Right lobe of liver (tissue), 6 donors: ENCODE data around the gene GABRR1. TPM values are rescaled to one million over a fixed set of nuclear protein-coding genes. Genes with fewer than 3 reads are reported as not detected.
"Not testable (repeated sequence)": the region's sequence is repeated elsewhere in the genome, so short reads cannot be mapped to it uniquely, and the experiment has no call there.

ENCODE experiments used
- ATAC-seq, 4 donors: fragments of 200-7000 bp; cut with Tn5 transposase; one replicate each; pipeline ENCODE4 v1.9.1; 2020; ENCODE audit warnings: mild to moderate bottlenecking in 4 of 4, moderate library complexity in 4 of 4
- DNase-seq, 3 donors: peaks; one replicate each; pipeline ENCODE4 v3.0.0-alpha.2; 2020
- H3K27ac ChIP-seq, 3 donors: fragments of 200-600 bp; one replicate each; pipeline ENCODE4 v1.8.0; 2022
- H3K27me3 ChIP-seq, 2 donors: fragments of 200-600 bp; one replicate each; pipeline ENCODE4 v1.8.0; 2022
- H3K36me3 ChIP-seq, 4 donors: fragments of 200-600 bp; sonication (generic) in 1 of 4; one replicate each; pipeline versions ENCODE4 v1.5.1 to v1.8.0; 2017 to 2022; ENCODE audit warnings: control low read depth in 1 of 4
- H3K4me1 ChIP-seq, 4 donors: fragments of 200-600 bp; sonication (generic) in 1 of 4; one replicate each; pipeline versions ENCODE4 v1.5.1 to v1.8.0; 2017 to 2022; ENCODE audit warnings: control low read depth in 1 of 4
- H3K4me3 ChIP-seq, 3 donors: fragments of 200-600 bp; one replicate each; pipeline ENCODE4 v1.8.0; 2022
- H3K9me3 ChIP-seq, 4 donors: fragments of 200-600 bp; sonication (generic) in 1 of 4; one replicate each; pipeline versions ENCODE4 v1.5.1 to v1.8.0; 2017 to 2022; ENCODE audit warnings: control low read depth in 1 of 4
- POLR2A ChIP-seq: fragments of 450-650 bp; IDR thresholded peaks from one replicate; pipeline ENCODE4 v1.6.1; 2017; ENCODE audit warnings: antibody characterized with exemption, mild to moderate bottlenecking
- WGBS: methylation state at CpG from one replicate; pipeline ENCODE4 v1.1.6; 2018; ENCODE audit warnings: low coverage, low lambda C conversion rate; ENCODE audit not compliant: insufficient coverage; ENCODE audit errors: missing lambda C conversion rate; 5-methylcytosine and 5-hydroxymethylcytosine counted together
- intact Hi-C, 2 donors: fragments of 100-400 bp; cut with DNase I; formaldehyde crosslinking; loops; one replicate each; pipeline versions ENCODE4 v1.11.2 to v1.14.1; 2022
- total RNA-seq, 6 experiments: library from RNA; depleted of rRNA in 2 of 6; stranded (reverse); fragments of >200 nt in 2 of 6; fragmentation: NEBNext Ultra II Directional in 3 of 6; extraction: Animal tissue kit (Norgen Biotek cat#: 25700) in 3 of 6; gene quantifications; one replicate each; pipeline versions ENCODE4 v1.1.0 to v1.2.4, GENCODE V29; 2016 to 2023
- TF ChIP-seq, protein P1 (sequence below), 4 donors: fragments of 200-600 bp in 3 of 4; fragments of 450-650 bp in 1 of 4; IDR thresholded peaks; one replicate each; pipeline versions ENCODE4 v1.5.1 to v1.8.0; 2016 to 2022; ENCODE audit warnings: antibody characterized with exemption in 4 of 4, mild to moderate bottlenecking in 2 of 4
- donor health status: DM: no; HTN: yes; CAD: no.
- donor health status: DM: no; HTN: no; CAD: no.
- donor health status: DM: no; HTN: no; CAD: no.
- donor health status: DM: no; HTN: yes; CAD: no.
- donor health status: DM: no; HTN: yes; CAD: no.

Gene GABRR1
- total RNA-seq, 6 experiments from 2014 or later = not detected

DNA sequence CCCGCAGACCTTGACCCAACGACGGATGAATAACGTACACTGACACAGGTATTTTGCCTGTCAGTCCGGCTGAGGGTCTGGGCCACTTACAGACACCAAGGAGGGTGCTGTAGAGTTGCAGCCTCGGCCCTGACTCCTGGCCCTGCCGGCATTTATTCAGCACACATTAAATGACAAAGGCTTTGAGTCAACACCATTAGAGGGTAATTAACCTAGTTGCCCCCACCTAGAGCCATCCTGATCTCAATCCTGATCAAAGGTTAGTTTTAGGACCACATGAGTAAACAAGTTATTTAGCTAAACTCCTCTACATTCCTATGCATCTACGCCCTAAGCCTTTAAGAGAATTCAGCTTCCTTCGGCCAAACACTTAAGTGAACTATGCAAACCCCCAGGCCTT, 83.2 kb downstream of the GABRR1 start:
- intact Hi-C loops = no loop called here
- Histone ChIP-seq H3K27ac (no peak overlapping the region), H3K4me3 (no peak overlapping the region), H3K4me1 (no peaks in the 10 kb centered on the region), H3K9me3 (no peaks in the 10 kb centered on the region), H3K27me3 (no peaks in the 10 kb centered on the region), H3K36me3 (no peaks in the 10 kb centered on the region)
- WGBS = 88% methylated on average over 8 of the region's 9 CpGs
- no peak for DNase-seq
- TF ChIP-seq, protein P1, sequence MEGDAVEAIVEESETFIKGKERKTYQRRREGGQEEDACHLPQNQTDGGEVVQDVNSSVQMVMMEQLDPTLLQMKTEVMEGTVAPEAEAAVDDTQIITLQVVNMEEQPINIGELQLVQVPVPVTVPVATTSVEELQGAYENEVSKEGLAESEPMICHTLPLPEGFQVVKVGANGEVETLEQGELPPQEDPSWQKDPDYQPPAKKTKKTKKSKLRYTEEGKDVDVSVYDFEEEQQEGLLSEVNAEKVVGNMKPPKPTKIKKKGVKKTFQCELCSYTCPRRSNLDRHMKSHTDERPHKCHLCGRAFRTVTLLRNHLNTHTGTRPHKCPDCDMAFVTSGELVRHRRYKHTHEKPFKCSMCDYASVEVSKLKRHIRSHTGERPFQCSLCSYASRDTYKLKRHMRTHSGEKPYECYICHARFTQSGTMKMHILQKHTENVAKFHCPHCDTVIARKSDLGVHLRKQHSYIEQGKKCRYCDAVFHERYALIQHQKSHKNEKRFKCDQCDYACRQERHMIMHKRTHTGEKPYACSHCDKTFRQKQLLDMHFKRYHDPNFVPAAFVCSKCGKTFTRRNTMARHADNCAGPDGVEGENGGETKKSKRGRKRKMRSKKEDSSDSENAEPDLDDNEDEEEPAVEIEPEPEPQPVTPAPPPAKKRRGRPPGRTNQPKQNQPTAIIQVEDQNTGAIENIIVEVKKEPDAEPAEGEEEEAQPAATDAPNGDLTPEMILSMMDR (IDR thresholded peaks at IDR 0.05) = no peak
- TF ChIP-seq POLR2A = no peak
- ATAC-seq = no peak

DNA sequence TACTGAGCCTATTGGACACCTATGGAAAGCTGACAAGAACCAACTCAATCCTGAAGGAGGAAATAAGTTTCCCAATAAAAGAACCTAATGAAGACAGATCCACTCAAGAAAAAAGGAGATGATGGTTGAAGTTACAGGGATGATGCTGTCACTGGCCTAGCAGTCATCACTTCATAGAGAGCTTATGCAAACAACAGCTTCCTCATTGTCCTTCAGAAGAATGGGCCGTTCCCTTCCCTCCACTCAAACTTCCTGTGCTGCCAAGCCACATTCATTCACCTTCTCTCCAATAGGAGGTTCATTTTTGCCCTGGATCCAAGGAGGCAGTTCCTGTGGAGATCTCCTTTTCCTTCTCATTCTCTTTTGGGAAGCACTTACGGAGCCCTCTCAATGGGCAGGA, 85.1 kb downstream of the GABRR1 start:
- TF ChIP-seq, protein P1 (IDR thresholded peaks at IDR 0.05) = no peak
- no peak for TF ChIP-seq POLR2A
- DNase-seq = no peak
- 73% methylated on average over 2 of the region's 2 CpGs for WGBS
- no peaks in the 10 kb centered on the region for H3K27me3 ChIP-seq
- intact Hi-C loops = no loop called here
- no peaks in the 10 kb centered on the region for H3K36me3 ChIP-seq
- ATAC-seq = no peak
- no peak overlapping the region for H3K27ac ChIP-seq
- H3K4me1 ChIP-seq = no peaks in the 10 kb centered on the region
- H3K4me3 ChIP-seq = no peak overlapping the region
- no peaks in the 10 kb centered on the region for H3K9me3 ChIP-seq

DNA sequence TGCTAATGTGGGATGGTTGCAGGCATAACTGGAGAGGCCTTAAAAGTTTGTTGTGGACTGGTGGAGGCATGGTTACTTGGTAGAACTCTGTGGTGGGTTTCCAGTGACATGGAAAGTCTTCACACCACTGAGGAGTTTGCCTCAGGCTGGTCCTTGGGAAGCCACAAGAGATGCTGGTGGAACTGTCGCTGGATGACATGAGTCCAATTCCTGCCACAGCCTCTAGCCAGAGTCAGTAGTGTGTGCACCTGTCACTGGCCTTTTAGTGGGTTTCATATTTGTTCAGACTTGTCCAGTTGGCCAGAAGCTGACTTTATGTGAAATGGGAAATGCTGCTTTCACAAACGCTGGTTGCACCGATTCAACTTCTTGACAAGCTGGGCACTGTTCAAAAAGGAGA, 85.6 kb downstream of the GABRR1 start:
- 100% methylated on average over 3 of the region's 3 CpGs for WGBS
- ATAC-seq (no peak), DNase-seq (no peak)
- intact Hi-C loops = no loop called here
- TF ChIP-seq, protein P1 (IDR thresholded peaks at IDR 0.05) = no peak
- no peak for TF ChIP-seq POLR2A
- Histone ChIP-seq H3K4me3 (no peak overlapping the region), H3K27ac (no peak overlapping the region), H3K36me3 (no peaks in the 10 kb centered on the region), H3K9me3 (no peaks in the 10 kb centered on the region), H3K27me3 (no peaks in the 10 kb centered on the region), H3K4me1 (no peaks in the 10 kb centered on the region)

DNA sequence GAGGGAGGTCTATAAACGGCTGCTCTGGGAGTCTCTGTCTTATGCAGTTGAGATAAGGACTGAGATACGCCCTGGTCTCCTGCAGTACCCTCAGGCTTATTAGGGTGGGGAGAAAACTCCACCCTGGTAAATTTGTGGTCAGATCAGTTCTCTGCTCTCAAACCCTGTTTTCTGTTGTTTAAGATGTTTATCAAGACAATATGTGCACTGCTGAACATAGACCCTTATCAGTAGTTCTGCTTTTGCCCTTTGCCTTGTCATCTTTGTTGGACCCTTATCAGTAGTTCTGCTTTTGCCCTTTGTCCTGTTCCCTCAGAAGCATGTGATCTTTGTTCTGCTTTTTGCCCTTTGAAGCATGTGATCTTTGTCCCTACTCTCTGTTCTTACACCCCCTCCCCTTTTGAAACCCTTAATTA, 88.9 kb downstream of the GABRR1 start:
- intact Hi-C loops, DNase-seq, H3K4me1 ChIP-seq, H3K4me3 ChIP-seq, H3K36me3 ChIP-seq, H3K27me3 ChIP-seq, H3K27ac ChIP-seq, H3K9me3 ChIP-seq, ATAC-seq: not testable (repeated sequence)
- 63% methylated on average over 2 of the region's 2 CpGs for WGBS

Other genes starting within 250 kb of the GABRR1 start
- gene PNRC1, start 136.6 kb downstream of the GABRR1 start, total RNA-seq = 100 to 1,000 TPM in 3 of 6 experiments, 10 to 100 TPM in 3; 55.4 to 182 (median 105) TPM
- under 1 TPM in 4 of 6 experiments, not detected in 2; 0.22 to 0.78 (median 0.40) TPM for gene SRSF12, start 99.3 kb downstream of the GABRR1 start, total RNA-seq
- gene PM20D2, start 71.3 kb downstream of the GABRR1 start, total RNA-seq = 1 to 10 TPM; 2.4 to 6.1 (median 4.5) TPM
- gene GABRR2, start 97.9 kb upstream of the GABRR1 start, total RNA-seq = 1 to 10 TPM in 1 of 6 experiments, under 1 TPM in 5; 0.20 to 1.2 (median 0.56) TPM
- gene UBE2J1, start 135.4 kb upstream of the GABRR1 start, total RNA-seq = 10 to 100 TPM; 14.9 to 22.3 (median 19.7) TPM
- 10 to 100 TPM in 4 of 6 experiments, 1 to 10 TPM in 2; 7.1 to 18.7 (median 12.2) TPM for gene RRAGD, start 194.9 kb upstream of the GABRR1 start, total RNA-seq
- gene ANKRD6, start 215.8 kb upstream of the GABRR1 start, total RNA-seq = 10 to 100 TPM in 2 of 6 experiments, 1 to 10 TPM in 4; 5.3 to 14.8 (median 8.3) TPM